Activated naive CD4-positive, alpha-beta T cell treated with anti-CD3 and anti-CD28 coated beads for 36 hours (primary cell): ENCODE data around the gene RHBDF2. TPM values are rescaled to one million over a fixed set of nuclear protein-coding genes. Genes with fewer than 3 reads are reported as not detected.

Experiments
- CTCF ChIA-PET: fragments of 350-600 bp; sonication (Branson Sonifier 250); formaldehyde crosslinking; loops from one replicate; lab custom pipeline; 2021; ENCODE audit warnings: antibody characterized with exemption; lab: Charles Lee
- DNase-seq: peaks from one replicate; pipeline ENCODE4 v3.0.0-alpha.2; 2020
- H3K27ac Mint-ChIP-seq: one replicate; pipeline ENCODE4 v1.8.0; 2021; ENCODE audit warnings: mild to moderate bottlenecking, mixed read lengths
- H3K27me3 Mint-ChIP-seq: one replicate; pipeline ENCODE4 v1.8.0; 2021; ENCODE audit warnings: low read depth, mixed read lengths
- H3K36me3 Mint-ChIP-seq: one replicate; pipeline ENCODE4 v1.8.0; 2021; ENCODE audit warnings: low read depth, mixed read lengths
- H3K4me1 Mint-ChIP-seq: one replicate; pipeline ENCODE4 v1.8.0; 2021; ENCODE audit warnings: low read depth, mixed read lengths
- H3K4me3 Mint-ChIP-seq: one replicate; pipeline ENCODE4 v1.8.0; 2021; ENCODE audit warnings: mild to moderate bottlenecking, moderate library complexity, mixed read lengths
- H3K9me3 Mint-ChIP-seq: one replicate; pipeline ENCODE4 v1.8.0; 2021; ENCODE audit warnings: mixed read lengths
- intact Hi-C: fragments of 100-400 bp; cut with micrococcal nuclease; formaldehyde crosslinking; loops from one replicate; pipeline ENCODE4 v1.15.1; 2023
- total RNA-seq, 2 experiments: library from RNA; stranded (reverse); gene quantifications; one replicate each; pipeline ENCODE4 v1.2.3, GENCODE V29; 2021

Gene RHBDF2
- total RNA-seq, 2 experiments from 2014 or later, result 13.3 to 13.4 TPM

DNA sequence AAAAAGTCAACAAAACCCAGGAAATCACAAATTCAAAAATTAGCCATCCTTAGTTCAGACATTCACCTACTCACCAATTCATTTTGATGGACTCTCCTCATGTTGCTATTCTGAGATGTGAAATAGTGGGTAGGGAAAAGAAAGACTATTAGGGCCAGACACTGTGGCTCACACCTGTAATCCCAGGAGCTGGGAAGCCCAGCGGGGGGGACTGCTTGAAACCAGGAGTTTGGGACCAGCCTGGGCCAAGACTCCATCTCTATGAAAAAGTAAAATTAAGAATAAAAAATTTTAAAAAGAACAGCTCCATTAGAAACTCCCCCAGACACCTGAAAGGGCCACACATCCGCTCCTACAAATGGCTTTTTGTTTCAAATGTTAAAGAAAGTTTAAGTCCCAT, 69.7 kb downstream of the RHBDF2 start:
- Mint-ChIP-seq H3K27me3 (no peaks in the 10 kb centered on the region), H3K4me3 (no peak overlapping the region), H3K27ac (no peak overlapping the region), H3K4me1 (peaks cover 2% of the 10 kb centered on the region), H3K9me3 (no peaks in the 10 kb centered on the region), H3K36me3 (peaks cover 2% of the 10 kb centered on the region)
- no peak for DNase-seq
- CTCF ChIA-PET, result no interaction called here
- intact Hi-C loops, result no loop called here

DNA sequence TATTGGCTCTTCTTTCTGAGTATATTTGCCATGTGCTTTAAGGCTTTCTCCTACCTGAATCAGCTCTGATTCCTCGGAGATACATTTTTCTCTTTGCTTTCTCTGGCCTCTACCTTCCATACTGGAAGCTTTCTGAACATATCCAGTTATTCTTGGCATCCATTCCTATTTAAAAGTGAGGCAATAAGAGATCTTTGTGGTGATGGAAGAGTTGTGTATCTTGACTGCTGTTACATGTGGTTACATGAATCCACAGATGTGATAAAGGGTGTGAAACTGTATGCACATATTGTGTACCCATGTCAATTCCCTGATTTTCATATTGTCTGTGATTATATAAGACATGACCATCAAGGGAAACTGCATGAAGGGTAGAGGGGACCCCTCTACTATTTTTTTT, 72.7 kb downstream of the RHBDF2 start:
- intact Hi-C loops, result no loop called here
- Mint-ChIP-seq H3K27ac (no peak overlapping the region), H3K4me1 (peaks cover 2% of the 10 kb centered on the region), H3K36me3 (no peaks in the 10 kb centered on the region), H3K27me3 (no peaks in the 10 kb centered on the region), H3K9me3 (no peaks in the 10 kb centered on the region), H3K4me3 (no peak overlapping the region)
- CTCF ChIA-PET, result interaction anchor here (0.7 to 1.1 kb wide), 3 partner anchors 31 to 523 kb away, joined by 3 to 4 read pairs (median 4); no protein-coding TSS in a partner anchor
- DNase-seq, result no peak

DNA sequence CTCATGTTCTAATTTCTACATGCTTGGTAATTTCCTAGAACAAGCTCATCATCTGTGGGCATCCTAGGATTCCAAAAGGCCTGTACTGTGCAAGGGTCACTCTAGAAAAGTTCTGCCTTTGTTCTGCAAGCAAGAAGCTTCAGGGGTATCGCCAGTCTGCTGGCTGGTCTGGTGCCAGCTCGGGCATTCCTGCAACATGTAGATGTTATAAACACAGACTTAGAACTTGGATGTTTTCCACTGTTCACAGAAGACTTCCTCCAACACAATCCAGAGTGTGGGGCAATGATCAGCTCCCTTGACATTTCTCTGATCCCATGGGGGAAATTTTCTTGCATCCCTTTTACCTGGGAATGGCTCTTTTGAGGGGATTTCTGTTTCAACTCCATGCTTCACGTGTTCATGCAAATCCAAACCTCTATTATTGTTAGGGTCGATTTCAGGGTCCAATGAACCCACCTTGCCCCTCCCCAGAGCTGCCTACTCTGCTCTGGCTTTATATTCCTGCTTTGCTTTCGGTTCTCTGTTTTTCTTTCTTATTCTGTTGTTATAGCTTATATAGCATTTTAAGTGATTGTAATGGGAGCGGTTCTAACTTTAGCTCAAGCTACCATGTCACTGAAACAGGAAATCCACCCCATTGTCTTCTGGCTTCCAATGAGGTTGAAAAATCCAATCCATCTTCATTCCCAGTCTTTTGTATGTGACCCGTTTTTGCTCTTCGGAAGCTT, 73.6 kb downstream of the RHBDF2 start:
- Mint-ChIP-seq H3K27ac (no peak overlapping the region), H3K4me1 (no peaks in the 10 kb centered on the region), H3K36me3 (no peaks in the 10 kb centered on the region), H3K27me3 (no peaks in the 10 kb centered on the region), H3K9me3 (no peaks in the 10 kb centered on the region), H3K4me3 (no peak overlapping the region)
- CTCF ChIA-PET, result interaction anchor here (0.6 to 1.2 kb wide), 5 partner anchors 8 to 129 kb away, joined by 3 to 4 read pairs (median 4); no protein-coding TSS in a partner anchor
- no peak for DNase-seq
- intact Hi-C loops, result no loop called here

DNA sequence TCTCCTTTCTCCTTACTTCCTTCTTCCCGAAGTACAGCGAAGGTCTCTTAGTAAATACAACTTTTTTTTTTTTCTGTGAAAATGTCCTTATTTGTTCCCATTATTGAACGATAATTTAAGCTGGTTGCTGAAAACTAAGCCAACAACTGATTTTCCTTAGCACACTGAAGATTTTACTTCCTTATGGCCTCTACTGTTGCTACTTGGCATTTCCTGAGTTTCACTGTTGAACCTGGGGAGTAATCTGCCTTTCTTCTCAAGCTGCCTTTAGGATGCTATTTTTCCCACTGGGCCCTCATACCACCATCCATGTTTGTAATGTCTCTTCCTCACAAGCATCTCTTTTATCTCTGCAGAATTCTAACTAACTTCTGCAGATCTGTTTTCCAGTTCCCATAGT, 74.4 kb downstream of the RHBDF2 start:
- intact Hi-C loops, result no loop called here
- Mint-ChIP-seq H3K9me3 (no peaks in the 10 kb centered on the region), H3K27ac (no peak overlapping the region), H3K36me3 (no peaks in the 10 kb centered on the region), H3K27me3 (no peaks in the 10 kb centered on the region), H3K4me3 (no peak overlapping the region), H3K4me1 (no peaks in the 10 kb centered on the region)
- no peak for DNase-seq
- CTCF ChIA-PET, result interaction anchor here (0.7 to 0.9 kb wide), 3 partner anchors 9 to 243 kb away, joined by 3 to 4 read pairs (median 3); no protein-coding TSS in a partner anchor

DNA sequence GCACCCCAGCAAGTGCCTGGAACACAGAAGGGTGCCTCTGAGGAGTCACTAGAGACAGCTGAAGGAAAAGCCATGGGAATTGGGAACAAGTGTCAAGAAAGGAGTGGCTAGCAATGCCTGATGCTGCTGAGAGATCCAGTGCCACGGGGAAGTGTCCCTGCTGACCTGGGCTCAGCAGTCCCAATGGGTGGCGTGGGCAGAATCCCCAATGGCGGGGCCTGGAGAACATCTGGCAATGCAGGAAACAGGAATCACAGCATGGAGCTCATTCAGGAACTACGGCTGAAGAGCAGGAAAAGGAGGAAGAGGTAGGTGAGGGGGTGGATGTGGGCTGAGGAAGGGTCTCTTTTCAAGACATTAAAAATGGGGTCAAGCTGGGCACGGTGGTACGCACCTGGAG, 78.4 kb downstream of the RHBDF2 start:
- Mint-ChIP-seq H3K4me1 (peaks cover 9% of the 10 kb centered on the region), H3K4me3 (no peak overlapping the region), H3K27me3 (no peaks in the 10 kb centered on the region), H3K27ac (no peak overlapping the region), H3K9me3 (no peaks in the 10 kb centered on the region), H3K36me3 (no peaks in the 10 kb centered on the region)
- CTCF ChIA-PET, result no interaction called here
- no peak for DNase-seq
- intact Hi-C loops, result no loop called here

DNA sequence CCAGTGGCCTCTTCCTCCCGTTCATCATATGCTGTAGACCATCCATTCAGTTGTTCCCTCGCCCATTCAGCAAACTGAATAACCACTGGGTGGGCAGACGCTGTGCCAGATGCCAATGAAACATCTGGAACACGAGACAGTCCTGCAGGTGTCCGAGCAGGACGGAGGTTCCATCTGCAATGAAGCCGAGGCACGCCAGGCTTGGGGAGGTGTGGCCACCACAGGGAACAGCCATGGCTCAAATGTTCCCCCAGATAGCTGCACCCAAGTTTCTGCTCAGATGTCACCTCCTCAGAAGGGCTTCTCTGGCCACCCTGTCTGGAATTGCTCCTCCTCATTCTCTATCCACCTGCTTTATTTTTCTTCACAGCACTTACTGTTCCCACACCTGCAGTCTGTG, 78.8 kb downstream of the RHBDF2 start:
- peaks cover 13% of the 10 kb centered on the region for H3K4me1 Mint-ChIP-seq
- H3K36me3 Mint-ChIP-seq, result no peaks in the 10 kb centered on the region
- H3K9me3 Mint-ChIP-seq, result no peaks in the 10 kb centered on the region
- no peaks in the 10 kb centered on the region for H3K27me3 Mint-ChIP-seq
- H3K27ac Mint-ChIP-seq, result peak overlapping the region; percentile 8
- H3K4me3 Mint-ChIP-seq, result no peak overlapping the region
- intact Hi-C loops, result no loop called here
- CTCF ChIA-PET, result interaction anchor here (0.6 kb wide), 1 partner anchor 13 kb away, joined by 4 read pairs; no protein-coding TSS in a partner anchor
- DNase-seq, result no peak

DNA sequence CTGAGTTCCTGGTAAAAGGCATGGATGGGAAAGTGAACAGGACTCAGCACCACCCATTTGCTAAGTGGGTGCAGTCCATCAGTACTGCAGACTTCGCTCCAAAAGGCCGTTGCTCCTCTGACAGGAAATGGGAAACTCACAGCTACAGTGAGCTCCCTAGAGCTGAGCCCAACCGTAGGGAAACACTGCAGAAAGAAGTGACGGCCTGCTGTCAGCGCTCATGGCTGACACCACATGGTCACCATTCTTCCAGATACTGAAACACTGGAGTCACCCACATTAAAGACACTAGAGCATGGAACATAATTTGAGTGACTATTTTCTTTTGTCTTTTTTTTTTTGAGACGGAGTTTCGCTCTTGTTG, 80.2 kb downstream of the RHBDF2 start:
- Mint-ChIP-seq H3K27ac (no peak overlapping the region), H3K36me3 (no peaks in the 10 kb centered on the region), H3K27me3 (no peaks in the 10 kb centered on the region), H3K4me1 (peaks cover 13% of the 10 kb centered on the region), H3K4me3 (no peak overlapping the region), H3K9me3 (no peaks in the 10 kb centered on the region)
- no peak for DNase-seq
- CTCF ChIA-PET, result interaction anchor here (0.7 kb wide), 1 partner anchor 10 kb away, joined by 3 read pairs; no protein-coding TSS in a partner anchor
- intact Hi-C loops, result no loop called here

Other genes starting within 250 kb of the RHBDF2 start
- gene UBALD2, start 236.1 kb downstream of the RHBDF2 start, total RNA-seq, result 100 to 1,000 TPM; 467 to 472 TPM
- under 1 TPM; 0.52 TPM for gene QRICH2, start 193.1 kb downstream of the RHBDF2 start, total RNA-seq
- 10 to 100 TPM; 30.1 to 33.3 TPM for gene PRPSAP1, start 147.5 kb downstream of the RHBDF2 start, total RNA-seq
- gene SPHK1, start 116.8 kb downstream of the RHBDF2 start, total RNA-seq, result 1 to 10 TPM; 9.0 to 9.2 TPM
- gene UBE2O, start 48.3 kb downstream of the RHBDF2 start, total RNA-seq, result 10 to 100 TPM; 18.8 TPM
- not detected for gene AANAT, start 33.8 kb downstream of the RHBDF2 start, total RNA-seq
- not detected for gene CYGB, start 36.3 kb upstream of the RHBDF2 start, total RNA-seq
- gene PRCD, start 38.6 kb upstream of the RHBDF2 start, total RNA-seq, result not detected
- gene ST6GALNAC2, start 84.4 kb upstream of the RHBDF2 start, total RNA-seq, result not detected
- gene ST6GALNAC1, start 142.3 kb upstream of the RHBDF2 start, total RNA-seq, result 1 to 10 TPM; 1.1 to 1.3 TPM
- gene MXRA7, start 209.5 kb upstream of the RHBDF2 start, total RNA-seq, result 1 to 10 TPM; 3.8 to 4.2 TPM
- 10 to 100 TPM; 33.0 to 33.6 TPM for gene JMJD6, start 225.2 kb upstream of the RHBDF2 start, total RNA-seq
- gene METTL23, start 225.4 kb upstream of the RHBDF2 start, total RNA-seq, result 10 to 100 TPM; 18.9 to 20.0 TPM
- gene SRSF2, start 235.9 kb upstream of the RHBDF2 start, total RNA-seq, result 100 to 1,000 TPM; 241 to 263 TPM
- gene MFSD11, start 236.7 kb upstream of the RHBDF2 start, total RNA-seq, result 10 to 100 TPM; 15.0 to 15.8 TPM